Activated naive CD4-positive, alpha-beta T cell treated with anti-CD3 and anti-CD28 coated beads, Interleukin-2, amount 50 U/mL, for 16 hours (primary cell): ENCODE data around the gene RAD23A.

Experiments
- DNase-seq: peaks from one replicate; pipeline ENCODE4 v3.0.0-alpha.2; 2020

RAD23A gene

GRCh38 chr19:12985049-12985776, 39.6 kb downstream of the RAD23A start:
- no peak for DNase-seq

- no peak for DNase-seq
Observed at GRCh38 chr19:12986726-12987125, 41.1 kb downstream of the RAD23A start.

GRCh38 chr19:12987190-12987589, 41.5 kb downstream of the RAD23A start:
- DNase-seq: no peak

- DNase-seq: no peak
Observed at GRCh38 chr19:12987781-12988180, 42.1 kb downstream of the RAD23A start.

GRCh38 chr19:12990431-12990830, 44.8 kb downstream of the RAD23A start:
- no peak for DNase-seq

- DNase-seq: no peak
Observed at GRCh38 chr19:12990853-12991252, 45.2 kb downstream of the RAD23A start.

GRCh38 chr19:12991296-12991695, 45.6 kb downstream of the RAD23A start:
- DNase-seq: no peak

GRCh38 chr19:12992729-12993128, 47.1 kb downstream of the RAD23A start:
- no peak for DNase-seq

- no peak for DNase-seq
Observed at GRCh38 chr19:12993562-12993961, 47.9 kb downstream of the RAD23A start.

- peak; percentile 72 for DNase-seq
Observed at GRCh38 chr19:12994701-12995595, 49.3 kb downstream of the RAD23A start, which contains the start of gene NFIX. TSS of gene NFIX (plus strand) at chr19:12995475. CDS start at chr19:12995838, 363 bp downstream.

GRCh38 chr19:12995596-12996405, 50.1 kb downstream of the RAD23A start:
- no peak for DNase-seq

- no peak for DNase-seq
Observed at GRCh38 chr19:12996406-12997094, 50.9 kb downstream of the RAD23A start.

GRCh38 chr19:12997179-12997966, 51.7 kb downstream of the RAD23A start:
- no peak for DNase-seq

- no peak for DNase-seq
Observed at GRCh38 chr19:12997967-12998940, 52.6 kb downstream of the RAD23A start.

- DNase-seq: no peak
Observed at GRCh38 chr19:13001166-13001501, 55.5 kb downstream of the RAD23A start.

GRCh38 chr19:13001502-13002165, 56.0 kb downstream of the RAD23A start:
- DNase-seq: no peak

- no peak for DNase-seq
Observed at GRCh38 chr19:13002166-13002898, 56.7 kb downstream of the RAD23A start.

GRCh38 chr19:13003081-13003480, 57.4 kb downstream of the RAD23A start:
- no peak for DNase-seq
